ENCODE measurements around the gene FEV. TPM values are rescaled to one million over a fixed set of nuclear protein-coding genes. Genes with fewer than 3 reads are reported as not detected.

The FEV gene
- total RNA-seq, 2 donors from 2014 or later = not detected

GRCh38 chr2:219003979-219004378 is 19.0 kb upstream of the FEV start:
- WGBS, 2 experiments (ENCODE audit: insufficient coverage in 1 of 2, insufficient read length in 1 of 2) = 73 to 86% methylated on average over 2 to 3 of the region's 3 CpGs
- Mint-ChIP-seq H3K4me3 (no peak overlapping the region), H3K4me1 (peaks cover 8% of the 10 kb centered on the region), H3K9me3 (no peaks in the 10 kb centered on the region), H3K27me3 (ENCODE audit: insufficient read depth) (peaks cover 78% of the 10 kb centered on the region), H3K36me3 (ENCODE audit: low read depth) (no peaks in the 10 kb centered on the region), H3K27ac (no peak overlapping the region)
- H3K4me3 ChIP-seq (ENCODE audit: low read length) = no peak overlapping the region
- TF ChIP-seq CTCF (conservative IDR thresholded peaks at IDR 0.05) = no peak
- no peaks in the 10 kb centered on the region for H3K36me3 ChIP-seq (ENCODE audit: control insufficient read depth, insufficient read depth, low read length)
- no peak for DNase-seq
- no peak overlapping the region for H3K27ac ChIP-seq (ENCODE audit: low read depth, low read length)
- no peaks in the 10 kb centered on the region for H3K4me1 ChIP-seq (ENCODE audit: control insufficient read depth, insufficient read depth, low read length)
- H3K9ac ChIP-seq (ENCODE audit: extremely low read depth, low read length, poor library complexity, severe bottlenecking) = no peak overlapping the region
- no peaks in the 10 kb centered on the region for H3K9me3 ChIP-seq (ENCODE audit: control insufficient read depth, low read length)
- H3K27me3 ChIP-seq (ENCODE audit: control insufficient read depth, insufficient read depth, low read length, poor library complexity, severe bottlenecking) = peaks cover 59% of the 10 kb centered on the region

GRCh38 chr2:219003267-219003634 is 18.3 kb upstream of the FEV start:
- H3K27me3 ChIP-seq (ENCODE audit: control insufficient read depth, insufficient read depth, low read length, poor library complexity, severe bottlenecking) = peaks cover 51% of the 10 kb centered on the region
- H3K9me3 ChIP-seq (ENCODE audit: control insufficient read depth, low read length) = no peaks in the 10 kb centered on the region
- no peak for TF ChIP-seq CTCF (conservative IDR thresholded peaks at IDR 0.05)
- no peak for DNase-seq
- Mint-ChIP-seq H3K27ac (no peak overlapping the region), H3K9me3 (no peaks in the 10 kb centered on the region), H3K27me3 (ENCODE audit: insufficient read depth) (peaks cover 75% of the 10 kb centered on the region), H3K4me1 (peaks cover 12% of the 10 kb centered on the region), H3K4me3 (peak overlapping the region; percentile 81), H3K36me3 (ENCODE audit: low read depth) (no peaks in the 10 kb centered on the region)
- no peak overlapping the region for H3K27ac ChIP-seq (ENCODE audit: low read depth, low read length)
- H3K9ac ChIP-seq (ENCODE audit: extremely low read depth, low read length, poor library complexity, severe bottlenecking) = no peak overlapping the region
- H3K4me3 ChIP-seq (ENCODE audit: low read length) = peak overlapping the region; percentile 84
- H3K4me1 ChIP-seq (ENCODE audit: control insufficient read depth, insufficient read depth, low read length) = peaks cover 5% of the 10 kb centered on the region
- H3K36me3 ChIP-seq (ENCODE audit: control insufficient read depth, insufficient read depth, low read length) = no peaks in the 10 kb centered on the region
- 12 to 27% methylated on average over 6 to 20 of the region's 20 CpGs for WGBS, 2 experiments (ENCODE audit: insufficient coverage in 1 of 2, insufficient read length in 1 of 2)

GRCh38 chr2:219002395-219003266 is 17.6 kb upstream of the FEV start:
- peak overlapping the region; percentile 84 for H3K27ac Mint-ChIP-seq
- H3K4me1 Mint-ChIP-seq = peaks cover 17% of the 10 kb centered on the region
- Histone ChIP-seq H3K27me3 (ENCODE audit: control insufficient read depth, insufficient read depth, low read length, poor library complexity, severe bottlenecking) (peaks cover 45% of the 10 kb centered on the region), H3K9me3 (ENCODE audit: control insufficient read depth, low read length) (no peaks in the 10 kb centered on the region), H3K4me1 (ENCODE audit: control insufficient read depth, insufficient read depth, low read length) (peaks cover 10% of the 10 kb centered on the region), H3K9ac (ENCODE audit: extremely low read depth, low read length, poor library complexity, severe bottlenecking) (peak overlapping the region; percentile 25), H3K27ac (ENCODE audit: low read depth, low read length) (no peak overlapping the region), H3K36me3 (ENCODE audit: control insufficient read depth, insufficient read depth, low read length) (no peaks in the 10 kb centered on the region), H3K4me3 (ENCODE audit: low read length) (peak overlapping the region; percentile 84)
- H3K36me3 Mint-ChIP-seq (ENCODE audit: low read depth) = no peaks in the 10 kb centered on the region
- H3K4me3 Mint-ChIP-seq = peak overlapping the region; percentile 81
- no peaks in the 10 kb centered on the region for H3K9me3 Mint-ChIP-seq
- TF ChIP-seq CTCF (conservative IDR thresholded peaks at IDR 0.05) = peak; percentile 80
- peaks cover 74% of the 10 kb centered on the region for H3K27me3 Mint-ChIP-seq (ENCODE audit: insufficient read depth)
- DNase-seq = peak; percentile 97
- WGBS, 2 experiments (ENCODE audit: insufficient coverage in 1 of 2, insufficient read length in 1 of 2) = 1 to 5% methylated on average over 39 to 72 of the region's 72 CpGs
